ENCODE data around the gene HMCN1.

DNA sequence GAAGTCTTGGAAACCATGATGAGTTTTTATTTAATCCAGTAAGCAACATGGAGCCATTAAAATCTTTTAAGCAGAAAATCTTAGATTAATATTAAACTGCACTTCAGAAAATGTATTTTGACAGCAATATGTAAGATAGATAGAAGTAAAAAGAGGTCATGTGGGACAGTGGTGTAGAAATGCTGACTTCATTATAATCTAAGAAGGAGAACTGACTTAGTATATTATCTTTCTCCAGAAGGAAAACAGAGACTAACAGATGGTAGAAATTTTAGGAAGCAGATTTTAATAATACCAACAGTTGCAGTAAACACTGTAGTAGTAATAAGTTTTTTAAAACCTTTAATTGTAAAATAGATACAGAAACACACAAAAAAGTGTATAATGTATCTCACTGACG, 367.9 kb downstream of the HMCN1 start:
- TF ChIP-seq, protein P1, sequence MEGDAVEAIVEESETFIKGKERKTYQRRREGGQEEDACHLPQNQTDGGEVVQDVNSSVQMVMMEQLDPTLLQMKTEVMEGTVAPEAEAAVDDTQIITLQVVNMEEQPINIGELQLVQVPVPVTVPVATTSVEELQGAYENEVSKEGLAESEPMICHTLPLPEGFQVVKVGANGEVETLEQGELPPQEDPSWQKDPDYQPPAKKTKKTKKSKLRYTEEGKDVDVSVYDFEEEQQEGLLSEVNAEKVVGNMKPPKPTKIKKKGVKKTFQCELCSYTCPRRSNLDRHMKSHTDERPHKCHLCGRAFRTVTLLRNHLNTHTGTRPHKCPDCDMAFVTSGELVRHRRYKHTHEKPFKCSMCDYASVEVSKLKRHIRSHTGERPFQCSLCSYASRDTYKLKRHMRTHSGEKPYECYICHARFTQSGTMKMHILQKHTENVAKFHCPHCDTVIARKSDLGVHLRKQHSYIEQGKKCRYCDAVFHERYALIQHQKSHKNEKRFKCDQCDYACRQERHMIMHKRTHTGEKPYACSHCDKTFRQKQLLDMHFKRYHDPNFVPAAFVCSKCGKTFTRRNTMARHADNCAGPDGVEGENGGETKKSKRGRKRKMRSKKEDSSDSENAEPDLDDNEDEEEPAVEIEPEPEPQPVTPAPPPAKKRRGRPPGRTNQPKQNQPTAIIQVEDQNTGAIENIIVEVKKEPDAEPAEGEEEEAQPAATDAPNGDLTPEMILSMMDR (IDR thresholded peaks at IDR 0.05) = no peak
- TF ChIP-seq POLR2AphosphoS5 (IDR thresholded peaks at IDR 0.05) = no peak
- TF ChIP-seq POLR2A (IDR thresholded peaks at IDR 0.05) = no peak
- TF ChIP-seq EP300 (IDR thresholded peaks at IDR 0.05) = no peak

Measured in stomach (tissue), 4 donors.